HepG2 (cell line): ENCODE data around the gene ITCH. TPM values are rescaled to one million over a fixed set of nuclear protein-coding genes. Genes with fewer than 3 reads are reported as not detected.

Experiments used
- CREB1 ChIP-seq, 2 experiments: fragments of 450-650 bp in 1 of 2; IDR thresholded peaks; 2 replicates each; pipeline ENCODE4 v1.6.1; 2016 to 2017; ENCODE audit warnings: control low read depth in 1 of 2, mild to moderate bottlenecking in 1 of 2, missing compliant biosample characterization in 1 of 2, missing genetic modification characterization in 1 of 2
- HNF4A ChIP-seq: sonication (generic); formaldehyde crosslinking; IDR thresholded peaks from 2 replicates; pipeline ENCODE4 v1.4.0; 2020; ENCODE audit warnings: missing genetic modification reagents
- HNF4G ChIP-seq, 2 experiments: sonication (generic) in 1 of 2; formaldehyde crosslinking in 1 of 2; IDR thresholded peaks; 2 replicates each; pipeline versions ENCODE4 v1.4.0 to v1.6.1; 2011 to 2020; ENCODE audit warnings: borderline replicate concordance in 2 of 2, low read depth in 2 of 2, mild to moderate bottlenecking in 2 of 2, low read length in 1 of 2, missing genetic modification reagents in 1 of 2, moderate library complexity in 1 of 2
- KDM6A ChIP-seq: IDR thresholded peaks from 2 replicates; pipeline ENCODE4 v1.6.1; 2016; ENCODE audit warnings: low read depth
- NPAS2 ChIP-seq: sonication (generic); formaldehyde crosslinking; IDR thresholded peaks from 2 replicates; pipeline ENCODE4 v1.8.0; 2022; ENCODE audit warnings: mild to moderate bottlenecking, missing genetic modification reagents, borderline replicate concordance
- PAWR ChIP-seq: sonication (generic); formaldehyde crosslinking; IDR thresholded peaks from 2 replicates; pipeline ENCODE4 v1.4.0; 2020; ENCODE audit warnings: missing genetic modification reagents, mild to moderate bottlenecking, borderline replicate concordance
- SALL1 ChIP-seq: sonication (generic); formaldehyde crosslinking; IDR thresholded peaks from 2 replicates; pipeline ENCODE4 v1.8.0; 2022; ENCODE audit warnings: mild to moderate bottlenecking, missing genetic modification reagents
- SAP130 ChIP-seq: IDR thresholded peaks from 2 replicates; pipeline ENCODE4 v1.6.1; 2016; ENCODE audit warnings: low read depth
- SETDB1 ChIP-seq: sonication (generic); formaldehyde crosslinking; IDR thresholded peaks from 2 replicates; pipeline ENCODE4 v1.5.1; 2020; ENCODE audit warnings: missing genetic modification reagents, mild to moderate bottlenecking, borderline replicate concordance
- SIX4 ChIP-seq: sonication (generic); formaldehyde crosslinking; IDR thresholded peaks from 2 replicates; pipeline ENCODE4 v1.4.0; 2020; ENCODE audit warnings: missing genetic modification reagents
- SMAD1 ChIP-seq: sonication (generic); formaldehyde crosslinking; IDR thresholded peaks from 2 replicates; pipeline ENCODE4 v1.4.0; 2020; ENCODE audit warnings: missing genetic modification reagents, low read depth, mild to moderate bottlenecking, borderline replicate concordance
- SRF ChIP-seq: IDR thresholded peaks from 2 replicates; pipeline ENCODE4 v1.6.1; 2011; ENCODE audit warnings: mild to moderate bottlenecking, low read depth, low read length, moderate library complexity
- TARDBP ChIP-seq: sonication (generic); formaldehyde crosslinking; IDR thresholded peaks from 2 replicates; pipeline ENCODE4 v1.8.0; 2022; ENCODE audit warnings: mild to moderate bottlenecking, missing genetic modification reagents
- TEAD2 ChIP-seq: sonication (generic); formaldehyde crosslinking; IDR thresholded peaks from 2 replicates; pipeline ENCODE4 v1.9.0; 2021; ENCODE audit warnings: missing genetic modification reagents
- ZMYM3 ChIP-seq: sonication (generic); formaldehyde crosslinking; IDR thresholded peaks from 2 replicates; pipeline ENCODE4 v1.5.1; 2020; ENCODE audit warnings: mild to moderate bottlenecking, missing genetic modification reagents
- ZNF224 ChIP-seq: sonication (generic); formaldehyde crosslinking; IDR thresholded peaks from 2 replicates; pipeline ENCODE4 v1.5.0; 2020; ENCODE audit warnings: mild to moderate bottlenecking, missing genetic modification reagents
- ZNF430 ChIP-seq: sonication (generic); formaldehyde crosslinking; IDR thresholded peaks from 2 replicates; pipeline ENCODE4 v1.9.0; 2021; ENCODE audit warnings: mild to moderate bottlenecking, missing genetic modification reagents
- ZNF460 ChIP-seq: sonication (generic); formaldehyde crosslinking; IDR thresholded peaks from 2 replicates; pipeline ENCODE4 v1.5.1; 2020; ENCODE audit warnings: missing genetic modification reagents, mild to moderate bottlenecking, borderline replicate concordance
- polyA plus RNA-seq, 8 experiments: library from polyadenylated mRNA; depleted of rRNA in 3 of 8; stranded (reverse) in 7 of 8; unstranded in 1 of 8; fragments of >200 nt; fragmentation: Illumina TruSeq in 4 of 8; extraction: Trizol in 4 of 8; gene quantifications; 2 replicates each; pipeline versions ENCODE4 v1.2.1 to v1.2.3, GENCODE V29; 2011 to 2016; ENCODE audit warnings: low read depth in 4 of 8, missing spikeins in 1 of 8, mixed read lengths in 1 of 8; ENCODE audit not compliant: insufficient read depth in 1 of 8
- total RNA-seq, 5 experiments: library from RNA; depleted of rRNA; stranded (reverse); fragments of >200 nt; fragmentation: Illumina TruSeq; extraction: Trizol; gene quantifications; 2 replicates each; pipeline ENCODE4 v1.2.3, GENCODE V29; 2016; ENCODE audit warnings: low read depth in 1 of 5
- TF ChIP-seq, protein P1 (sequence below): sonication (generic); formaldehyde crosslinking; IDR thresholded peaks from 2 replicates; pipeline ENCODE4 v1.8.1; 2023; ENCODE audit warnings: mild to moderate bottlenecking, missing genetic modification reagents, borderline replicate concordance
- TF ChIP-seq, protein P2 (sequence below): sonication (generic); formaldehyde crosslinking; IDR thresholded peaks from 2 replicates; pipeline ENCODE4 v1.5.0; 2020; ENCODE audit warnings: mild to moderate bottlenecking, missing genetic modification reagents
- TF ChIP-seq, protein P3 (sequence below): IDR thresholded peaks from 2 replicates; pipeline ENCODE4 v1.6.1; 2016; ENCODE audit warnings: mild to moderate bottlenecking
- TF ChIP-seq, protein P4 (sequence below): sonication (generic); formaldehyde crosslinking; IDR thresholded peaks from 2 replicates; pipeline ENCODE4 v1.5.0; 2020; ENCODE audit warnings: mild to moderate bottlenecking, missing genetic modification reagents

ITCH gene
- total and polyA plus RNA-seq, 2 of the 13 experiments (the other 11 are each of a cell fraction or from before 2014, with no cell fraction given) = 20.5 to 112 TPM

DNA sequence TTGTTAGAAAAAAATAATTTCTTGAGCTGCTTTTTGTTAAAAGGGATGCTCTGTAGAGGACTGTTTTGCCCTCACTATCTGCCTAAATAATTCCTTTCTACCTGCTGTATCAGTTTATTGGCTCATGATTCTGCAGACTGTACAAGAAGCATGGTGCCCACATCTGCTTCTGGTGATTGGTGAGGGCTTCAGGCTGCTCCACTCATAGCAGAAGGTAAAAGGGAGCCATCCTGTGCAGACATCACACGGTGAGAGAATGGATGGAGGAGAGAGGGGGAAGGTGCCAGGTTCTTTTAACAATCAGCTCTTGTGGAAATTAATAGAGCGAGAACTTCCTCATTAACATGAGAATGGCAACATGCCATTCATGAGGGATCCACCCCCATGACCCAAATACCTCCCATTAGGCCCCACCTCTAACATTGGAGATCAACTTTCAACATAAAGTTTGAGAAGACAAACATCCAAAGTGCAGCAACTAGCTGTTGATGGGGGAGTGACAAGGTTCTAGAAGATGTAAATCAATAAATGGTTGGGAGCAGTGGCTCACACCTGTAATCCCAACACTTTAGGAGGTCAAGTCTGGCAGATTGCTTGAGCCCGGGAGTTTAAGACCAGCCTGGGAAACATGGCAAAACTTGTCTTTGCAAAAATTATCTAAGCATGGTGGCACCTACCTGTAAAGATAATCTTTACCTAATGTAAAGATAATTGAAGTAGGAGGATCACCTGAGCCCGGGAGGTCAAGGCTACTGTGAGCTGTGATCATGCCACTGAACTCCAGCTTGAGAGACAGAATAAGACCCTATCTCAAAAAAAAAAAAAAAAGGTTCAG is 44.2 kb upstream of the ITCH start (continued):
- TF ChIP-seq, protein P1, sequence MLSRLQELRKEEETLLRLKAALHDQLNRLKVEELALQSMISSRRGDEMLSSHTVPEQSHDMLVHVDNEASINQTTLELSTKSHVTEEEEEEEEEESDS (CRISPR knock-in tag) = no peak
- TF ChIP-seq SMAD1 (CRISPR knock-in tag) (no peak), TARDBP (CRISPR knock-in tag) (peak; percentile 59; the same call in 1 of the 2 replicates), SIX4 (CRISPR knock-in tag) (0 out of 2 replicates have a peak, but pooled peaks have one; percentile 36), SRF (no peak), SETDB1 (CRISPR knock-in tag) (no peak), CREB1 (IDR thresholded peaks at IDR 0.05) (no peak), CREB1 (CRISPR knock-in tag; IDR thresholded peaks at IDR 0.05) (peak; percentile 54; the same call in 1 of the 2 replicates), HNF4A (CRISPR knock-in tag) (peak; percentile 80), TEAD2 (CRISPR knock-in tag) (no peak), ZNF224 (CRISPR knock-in tag) (no peak), ZNF430 (CRISPR knock-in tag) (0 out of 2 replicates have a peak, but pooled peaks have one; percentile 9), KDM6A (CRISPR knock-in tag) (no peak), PAWR (CRISPR knock-in tag) (no peak), NPAS2 (no peak), ZMYM3 (CRISPR knock-in tag) (peak; percentile 39; the same call in 1 of the 2 replicates), HNF4G (IDR thresholded peaks at IDR 0.05; ENCODE audit: borderline replicate concordance, low read depth, low read length) (0 out of 2 replicates have a peak, but pooled peaks have one; percentile 23), HNF4G (CRISPR knock-in tag; IDR thresholded peaks at IDR 0.05; ENCODE audit: borderline replicate concordance, low read depth) (no peak), SAP130 (CRISPR knock-in tag) (peak; percentile 37; the same call in 1 of the 2 replicates), ZNF460 (CRISPR knock-in tag) (peak; percentile 26; the same call in 1 of the 2 replicates), SALL1 (CRISPR knock-in tag) (peak; percentile 78; the same call in 1 of the 2 replicates)
- TF ChIP-seq, protein P2, sequence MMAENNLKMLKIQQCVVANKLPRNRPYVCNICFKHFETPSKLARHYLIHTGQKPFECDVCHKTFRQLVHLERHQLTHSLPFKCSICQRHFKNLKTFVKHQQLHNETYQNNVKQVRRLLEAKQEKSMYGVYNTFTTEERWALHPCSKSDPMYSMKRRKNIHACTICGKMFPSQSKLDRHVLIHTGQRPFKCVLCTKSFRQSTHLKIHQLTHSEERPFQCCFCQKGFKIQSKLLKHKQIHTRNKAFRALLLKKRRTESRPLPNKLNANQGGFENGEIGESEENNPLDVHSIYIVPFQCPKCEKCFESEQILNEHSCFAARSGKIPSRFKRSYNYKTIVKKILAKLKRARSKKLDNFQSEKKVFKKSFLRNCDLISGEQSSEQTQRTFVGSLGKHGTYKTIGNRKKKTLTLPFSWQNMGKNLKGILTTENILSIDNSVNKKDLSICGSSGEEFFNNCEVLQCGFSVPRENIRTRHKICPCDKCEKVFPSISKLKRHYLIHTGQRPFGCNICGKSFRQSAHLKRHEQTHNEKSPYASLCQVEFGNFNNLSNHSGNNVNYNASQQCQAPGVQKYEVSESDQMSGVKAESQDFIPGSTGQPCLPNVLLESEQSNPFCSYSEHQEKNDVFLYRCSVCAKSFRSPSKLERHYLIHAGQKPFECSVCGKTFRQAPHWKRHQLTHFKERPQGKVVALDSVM = 0 out of 2 replicates have a peak, but pooled peaks have one; percentile 16
- TF ChIP-seq, protein P3, sequence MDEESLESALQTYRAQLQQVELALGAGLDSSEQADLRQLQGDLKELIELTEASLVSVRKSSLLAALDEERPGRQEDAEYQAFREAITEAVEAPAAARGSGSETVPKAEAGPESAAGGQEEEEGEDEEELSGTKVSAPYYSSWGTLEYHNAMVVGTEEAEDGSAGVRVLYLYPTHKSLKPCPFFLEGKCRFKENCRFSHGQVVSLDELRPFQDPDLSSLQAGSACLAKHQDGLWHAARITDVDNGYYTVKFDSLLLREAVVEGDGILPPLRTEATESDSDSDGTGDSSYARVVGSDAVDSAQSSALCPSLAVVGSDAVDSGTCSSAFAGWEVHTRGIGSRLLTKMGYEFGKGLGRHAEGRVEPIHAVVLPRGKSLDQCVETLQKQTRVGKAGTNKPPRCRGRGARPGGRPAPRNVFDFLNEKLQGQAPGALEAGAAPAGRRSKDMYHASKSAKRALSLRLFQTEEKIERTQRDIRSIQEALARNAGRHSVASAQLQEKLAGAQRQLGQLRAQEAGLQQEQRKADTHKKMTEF = peak; percentile 74
- TF ChIP-seq, protein P4, sequence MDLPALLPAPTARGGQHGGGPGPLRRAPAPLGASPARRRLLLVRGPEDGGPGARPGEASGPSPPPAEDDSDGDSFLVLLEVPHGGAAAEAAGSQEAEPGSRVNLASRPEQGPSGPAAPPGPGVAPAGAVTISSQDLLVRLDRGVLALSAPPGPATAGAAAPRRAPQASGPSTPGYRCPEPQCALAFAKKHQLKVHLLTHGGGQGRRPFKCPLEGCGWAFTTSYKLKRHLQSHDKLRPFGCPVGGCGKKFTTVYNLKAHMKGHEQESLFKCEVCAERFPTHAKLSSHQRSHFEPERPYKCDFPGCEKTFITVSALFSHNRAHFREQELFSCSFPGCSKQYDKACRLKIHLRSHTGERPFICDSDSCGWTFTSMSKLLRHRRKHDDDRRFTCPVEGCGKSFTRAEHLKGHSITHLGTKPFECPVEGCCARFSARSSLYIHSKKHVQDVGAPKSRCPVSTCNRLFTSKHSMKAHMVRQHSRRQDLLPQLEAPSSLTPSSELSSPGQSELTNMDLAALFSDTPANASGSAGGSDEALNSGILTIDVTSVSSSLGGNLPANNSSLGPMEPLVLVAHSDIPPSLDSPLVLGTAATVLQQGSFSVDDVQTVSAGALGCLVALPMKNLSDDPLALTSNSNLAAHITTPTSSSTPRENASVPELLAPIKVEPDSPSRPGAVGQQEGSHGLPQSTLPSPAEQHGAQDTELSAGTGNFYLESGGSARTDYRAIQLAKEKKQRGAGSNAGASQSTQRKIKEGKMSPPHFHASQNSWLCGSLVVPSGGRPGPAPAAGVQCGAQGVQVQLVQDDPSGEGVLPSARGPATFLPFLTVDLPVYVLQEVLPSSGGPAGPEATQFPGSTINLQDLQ (CRISPR knock-in tag) = no peak
